HG03175 (cell line): ENCODE results near the gene CCDC27.
"Not testable (repeated sequence)": the region's sequence is repeated elsewhere in the genome, so short reads cannot be mapped to it uniquely, and the experiment has no call there.

Experiments
- ATAC-seq: cut with Tn5 transposase; IDR thresholded peaks from one replicate; pipeline ENCODE4 v1.9.1; 2021; ENCODE audit warnings: mild to moderate bottlenecking, moderate library complexity; ENCODE audit not compliant: unreplicated experiment

CCDC27 gene

GRCh38 chr1:3735027-3735681 is 17.1 kb upstream of the CCDC27 start:
- ATAC-seq, result no peak

- no peak for ATAC-seq
Observed at GRCh38 chr1:3735688-3736087, 16.6 kb upstream of the CCDC27 start.

- ATAC-seq, result no peak
Observed at GRCh38 chr1:3736131-3736561, 16.1 kb upstream of the CCDC27 start.

- no peak for ATAC-seq
Observed at GRCh38 chr1:3736708-3737107, 15.5 kb upstream of the CCDC27 start.

- no peak for ATAC-seq
Observed at GRCh38 chr1:3738943-3739342, 13.3 kb upstream of the CCDC27 start.

- no peak for ATAC-seq
Observed at GRCh38 chr1:3740042-3740441, 12.2 kb upstream of the CCDC27 start.

GRCh38 chr1:3740752-3741151 is 11.5 kb upstream of the CCDC27 start:
- no peak for ATAC-seq

- ATAC-seq, result no peak
Observed at GRCh38 chr1:3741566-3742438, 10.4 kb upstream of the CCDC27 start.

GRCh38 chr1:3742439-3743298 is 9.6 kb upstream of the CCDC27 start:
- no peak for ATAC-seq

GRCh38 chr1:3743421-3743820 is 8.8 kb upstream of the CCDC27 start:
- ATAC-seq, result no peak

GRCh38 chr1:3743826-3744225 is 8.4 kb upstream of the CCDC27 start:
- ATAC-seq, result no peak

GRCh38 chr1:3744646-3745045 is 7.6 kb upstream of the CCDC27 start:
- no peak for ATAC-seq

- no peak for ATAC-seq
Observed at GRCh38 chr1:3745071-3745470, 7.2 kb upstream of the CCDC27 start.

- ATAC-seq, result no peak
Observed at GRCh38 chr1:3745590-3746381, 6.5 kb upstream of the CCDC27 start.

- ATAC-seq, result no peak
Observed at GRCh38 chr1:3746389-3746829, 5.8 kb upstream of the CCDC27 start.

- peak; percentile 78 for ATAC-seq
Observed at GRCh38 chr1:3746830-3747521, 5.3 kb upstream of the CCDC27 start.

- no peak for ATAC-seq
Observed at GRCh38 chr1:3747522-3747848, 4.8 kb upstream of the CCDC27 start.

- ATAC-seq, result no peak
Observed at GRCh38 chr1:3747903-3748302, 4.3 kb upstream of the CCDC27 start.

GRCh38 chr1:3748316-3748900 is 3.8 kb upstream of the CCDC27 start:
- not testable (repeated sequence) for ATAC-seq

- ATAC-seq, result no peak
Observed at GRCh38 chr1:3749512-3749911, 2.7 kb upstream of the CCDC27 start.
